ENCODE data around the gene SUCLG2.

SUCLG2 gene

GRCh38 chr3:67384760-67385397, 269.5 kb downstream of the SUCLG2 start:
- peak; percentile 30 to 33 for DNase-seq (ENCODE audit: low read depth in 2 of 2)

- DNase-seq (ENCODE audit: low read depth in 2 of 2) = no peak
Observed at GRCh38 chr3:67384016-67384415, 270.4 kb downstream of the SUCLG2 start.

GRCh38 chr3:67383379-67383778, 271.0 kb downstream of the SUCLG2 start:
- DNase-seq (ENCODE audit: low read depth in 2 of 2) = no peak

- no peak for DNase-seq (ENCODE audit: low read depth in 2 of 2)
Observed at GRCh38 chr3:67382536-67382935, 271.9 kb downstream of the SUCLG2 start.

- no peak for DNase-seq (ENCODE audit: low read depth in 2 of 2)
Observed at GRCh38 chr3:67381667-67382272, 272.6 kb downstream of the SUCLG2 start.

GRCh38 chr3:67380118-67380517, 274.3 kb downstream of the SUCLG2 start:
- DNase-seq (ENCODE audit: low read depth in 2 of 2) = no peak

- DNase-seq (ENCODE audit: low read depth in 2 of 2) = no peak
Observed at GRCh38 chr3:67377299-67377698, 277.1 kb downstream of the SUCLG2 start.

- no peak for DNase-seq (ENCODE audit: low read depth in 2 of 2)
Observed at GRCh38 chr3:67376416-67376815, 278.0 kb downstream of the SUCLG2 start.

- DNase-seq (ENCODE audit: low read depth in 2 of 2) = no peak
Observed at GRCh38 chr3:67375976-67376375, 278.4 kb downstream of the SUCLG2 start.

GRCh38 chr3:67362686-67363085, 291.7 kb downstream of the SUCLG2 start:
- DNase-seq (ENCODE audit: low read depth in 2 of 2) = peak; percentile 17 to 33

GRCh38 chr3:67361770-67362169, 292.6 kb downstream of the SUCLG2 start:
- no peak for DNase-seq (ENCODE audit: low read depth in 2 of 2)

- no peak for DNase-seq (ENCODE audit: low read depth in 2 of 2)
Observed at GRCh38 chr3:67361323-67361722, 293.1 kb downstream of the SUCLG2 start.

GRCh38 chr3:67357610-67358458, 296.6 kb downstream of the SUCLG2 start:
- DNase-seq (ENCODE audit: low read depth in 2 of 2) = no peak

GRCh38 chr3:67349551-67350174, 304.7 kb downstream of the SUCLG2 start:
- peak; percentile 29 to 33 for DNase-seq (ENCODE audit: low read depth in 2 of 2)

- DNase-seq (ENCODE audit: low read depth in 2 of 2) = no peak
Observed at GRCh38 chr3:67346081-67346480, 308.3 kb downstream of the SUCLG2 start.

- no peak for DNase-seq (ENCODE audit: low read depth in 2 of 2)
Observed at GRCh38 chr3:67335813-67336212, 318.6 kb downstream of the SUCLG2 start.

GRCh38 chr3:67334588-67334987, 319.8 kb downstream of the SUCLG2 start:
- no peak for DNase-seq (ENCODE audit: low read depth in 2 of 2)

GRCh38 chr3:67329358-67329757, 325.1 kb downstream of the SUCLG2 start:
- DNase-seq (ENCODE audit: low read depth in 2 of 2) = peak; percentile 10 to 51

GRCh38 chr3:67327582-67327981, 326.8 kb downstream of the SUCLG2 start:
- no peak for DNase-seq (ENCODE audit: low read depth in 2 of 2)

- no peak for DNase-seq (ENCODE audit: low read depth in 2 of 2)
Observed at GRCh38 chr3:67325231-67325630, 329.2 kb downstream of the SUCLG2 start.

All from stimulated activated CD4-positive, alpha-beta T cell treated with anti-CD3 and anti-CD28 coated beads, Interleukin-15, amount 100 ng/mL, for 48 hours (primary cell).